Trophoblast cell (in vitro differentiated cells and primary cell): ENCODE measurements around the gene LAMC2.

ENCODE experiments used
- DNase-seq, 2 donors: peaks; one replicate each; pipeline ENCODE4 v3.0.0-alpha.2; 2016
- H2AFZ ChIP-seq: 2 replicates; pipeline ENCODE4 v1.6.1; 2013; ENCODE audit warnings: low read length, moderate library complexity, mild to moderate bottlenecking; ENCODE audit not compliant: insufficient read depth, poor library complexity
- H2AK5ac ChIP-seq: 2 replicates; pipeline ENCODE4 v1.6.1; 2013; ENCODE audit warnings: mild to moderate bottlenecking, low read length
- H2BK120ac ChIP-seq: 2 replicates; pipeline ENCODE4 v1.6.1; 2013; ENCODE audit warnings: low read length, mild to moderate bottlenecking, moderate library complexity; ENCODE audit not compliant: insufficient read depth, poor library complexity
- H2BK12ac ChIP-seq: 2 replicates; pipeline ENCODE4 v1.6.1; 2013; ENCODE audit warnings: mild to moderate bottlenecking, low read length, moderate library complexity
- H2BK5ac ChIP-seq: 2 replicates; pipeline ENCODE4 v1.6.1; 2013; ENCODE audit warnings: low read length, low read depth, moderate library complexity, mild to moderate bottlenecking; ENCODE audit not compliant: poor library complexity
- H3K14ac ChIP-seq: 2 replicates; pipeline ENCODE4 v1.6.1; 2013; ENCODE audit warnings: mild to moderate bottlenecking, low read length
- H3K18ac ChIP-seq: 2 replicates; pipeline ENCODE4 v1.6.1; 2013; ENCODE audit warnings: mild to moderate bottlenecking, low read length
- H3K23ac ChIP-seq: 2 replicates; pipeline ENCODE4 v1.6.1; 2013; ENCODE audit warnings: low read length
- H3K27ac ChIP-seq: 2 replicates; pipeline ENCODE4 v1.5.1; 2013; ENCODE audit warnings: low read depth, mild to moderate bottlenecking, inconsistent platforms, low read length, moderate library complexity
- H3K27me3 ChIP-seq: 2 replicates; pipeline ENCODE4 v1.6.1; 2013; ENCODE audit warnings: inconsistent platforms, mild to moderate bottlenecking, low read length, moderate library complexity; ENCODE audit not compliant: insufficient read depth
- H3K36me3 ChIP-seq, 2 experiments: 1 replicate in 1 of 2; 2 replicates in 1 of 2; pipeline ENCODE4 v1.6.1; 2013; ENCODE audit warnings: low read length in 2 of 2, mild to moderate bottlenecking in 2 of 2, moderate library complexity in 1 of 2; ENCODE audit not compliant: insufficient read depth in 2 of 2, control insufficient read depth in 1 of 2
- H3K4ac ChIP-seq: 2 replicates; pipeline ENCODE4 v1.6.1; 2013; ENCODE audit warnings: low read depth, mild to moderate bottlenecking, low read length, moderate library complexity
- H3K4me1 ChIP-seq, 2 experiments: 1 replicate in 1 of 2; 2 replicates in 1 of 2; pipeline ENCODE4 v1.6.1; 2013; ENCODE audit warnings: low read length in 2 of 2, mild to moderate bottlenecking in 2 of 2, moderate library complexity in 1 of 2; ENCODE audit not compliant: insufficient read depth in 2 of 2, control insufficient read depth in 1 of 2
- H3K4me2 ChIP-seq: 2 replicates; pipeline ENCODE4 v1.6.1; 2013; ENCODE audit warnings: inconsistent platforms, mild to moderate bottlenecking, low read length, moderate library complexity
- H3K4me3 ChIP-seq: 2 replicates; pipeline ENCODE4 v1.5.1; 2013; ENCODE audit warnings: mild to moderate bottlenecking, low read depth, low read length, inconsistent platforms
- H3K79me1 ChIP-seq: one replicate; pipeline ENCODE4 v1.6.1; 2013; ENCODE audit warnings: low read length
- H3K79me2 ChIP-seq: 2 replicates; pipeline ENCODE4 v1.6.1; 2013; ENCODE audit warnings: low read length, mild to moderate bottlenecking; ENCODE audit not compliant: control insufficient read depth, insufficient read depth, poor library complexity
- H3K9ac ChIP-seq: 2 replicates; pipeline ENCODE4 v1.6.1; 2013; ENCODE audit warnings: mild to moderate bottlenecking, low read length
- H3K9me3 ChIP-seq: 2 replicates; pipeline ENCODE4 v1.6.1; 2013; ENCODE audit warnings: low read depth, mild to moderate bottlenecking, control low read depth, inconsistent platforms, low read length; ENCODE audit not compliant: insufficient read depth
- H4K12ac ChIP-seq: 2 replicates; pipeline ENCODE4 v1.6.1; 2013; ENCODE audit warnings: low read depth, mild to moderate bottlenecking, low read length, moderate library complexity
- H4K8ac ChIP-seq: 2 replicates; pipeline ENCODE4 v1.6.1; 2013; ENCODE audit warnings: low read depth, mild to moderate bottlenecking, low read length, moderate library complexity
- H4K91ac ChIP-seq: one replicate; pipeline ENCODE4 v1.6.1; 2013; ENCODE audit warnings: low read depth, mild to moderate bottlenecking, low read length, moderate library complexity
- WGBS: extraction: QIAGEN DNeasy Blood & Tissue Kit; methylation state at CpG from one replicate; pipeline ENCODE4 v1.1.7; 2013; ENCODE audit warnings: missing lambda C conversion rate; ENCODE audit not compliant: insufficient read length, insufficient coverage; ENCODE audit errors: extremely low coverage; 5-methylcytosine and 5-hydroxymethylcytosine counted together

The LAMC2 gene

DNA sequence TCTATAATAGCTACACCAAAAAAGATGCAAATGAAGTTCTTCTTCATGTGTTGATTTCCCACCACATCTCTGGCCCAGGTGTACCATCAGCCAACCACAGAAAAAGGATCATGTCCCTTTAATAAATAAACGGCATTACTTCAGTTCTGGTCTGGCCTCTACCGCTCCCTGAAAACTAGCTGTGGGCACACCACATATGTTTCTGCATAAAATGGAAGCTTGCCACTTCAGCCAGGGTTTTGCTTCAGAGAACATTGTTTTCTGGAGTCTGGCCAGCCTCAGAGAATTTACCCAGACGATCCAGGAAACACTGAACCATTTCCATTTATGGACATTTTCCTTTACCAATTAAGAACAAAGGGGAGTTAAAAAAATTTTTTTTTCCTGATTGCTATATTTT, 5.8 kb upstream of the LAMC2 start:
- H3K9ac ChIP-seq, result no peak overlapping the region
- H3K27ac ChIP-seq, result peak overlapping the region; percentile 9
- no peak overlapping the region for H4K8ac ChIP-seq
- no CpG with 5 or more reads among the region's 3 CpGs for WGBS
- H2AK5ac ChIP-seq, result no peak overlapping the region
- no peak overlapping the region for H3K23ac ChIP-seq
- peaks cover 0 to 4% of the 10 kb centered on the region in 2 experiments for H3K4me1 ChIP-seq
- no peak overlapping the region for H3K4ac ChIP-seq
- H3K14ac ChIP-seq, result no peak overlapping the region
- H4K12ac ChIP-seq, result no peak overlapping the region
- peak overlapping the region; percentile 68 for H2BK120ac ChIP-seq
- H3K4me2 ChIP-seq, result no peak overlapping the region
- no peak for DNase-seq
- H3K79me1 ChIP-seq, result no peaks in the 10 kb centered on the region
- no peaks in the 10 kb centered on the region for H3K9me3 ChIP-seq
- H3K4me3 ChIP-seq, result no peak overlapping the region
- no peaks in the 10 kb centered on the region for H3K36me3 ChIP-seq
- no peak overlapping the region for H4K91ac ChIP-seq
- no peak overlapping the region for H3K18ac ChIP-seq
- H3K79me2 ChIP-seq, result no peaks in the 10 kb centered on the region
- no peak overlapping the region for H2AFZ ChIP-seq
- H2BK12ac ChIP-seq, result no peak overlapping the region
- peak overlapping the region; percentile 13 for H2BK5ac ChIP-seq
- no peaks in the 10 kb centered on the region for H3K27me3 ChIP-seq

DNA sequence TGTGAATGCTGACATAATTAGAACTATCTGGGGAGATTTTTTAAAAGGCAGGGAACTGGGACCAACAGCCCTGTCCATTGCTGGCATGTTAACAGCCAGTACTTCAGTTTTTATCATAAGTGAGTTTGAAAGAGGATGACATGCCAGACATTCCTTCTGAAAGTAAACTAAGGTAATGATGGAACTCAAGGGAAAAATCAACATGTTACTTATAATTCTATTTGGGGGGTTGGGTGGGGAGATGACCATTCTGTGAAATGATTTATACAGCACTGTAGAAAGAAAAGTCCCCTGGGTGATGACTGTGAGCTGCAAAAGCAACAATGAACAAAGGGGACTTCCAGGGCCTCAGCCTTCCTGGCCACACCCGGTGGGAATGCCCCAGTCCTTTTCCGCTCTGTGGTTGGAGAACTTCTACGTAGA, 5.4 kb upstream of the LAMC2 start:
- Histone ChIP-seq H3K4ac (no peak overlapping the region), H3K79me2 (peaks cover under 1% of the 10 kb centered on the region), H2AK5ac (no peak overlapping the region), H3K14ac (no peak overlapping the region), H3K27ac (no peak overlapping the region), H2BK5ac (no peak overlapping the region), H4K12ac (no peak overlapping the region), H3K4me1 (peaks cover 2 to 6% of the 10 kb centered on the region in 2 experiments), H3K27me3 (no peaks in the 10 kb centered on the region), H4K91ac (no peak overlapping the region), H2BK12ac (no peak overlapping the region), H3K9me3 (no peaks in the 10 kb centered on the region), H3K4me2 (no peak overlapping the region), H2BK120ac (no peak overlapping the region), H3K79me1 (peaks cover 2% of the 10 kb centered on the region), H3K4me3 (no peak overlapping the region), H4K8ac (no peak overlapping the region), H3K23ac (no peak overlapping the region), H3K9ac (no peak overlapping the region), H3K18ac (no peak overlapping the region), H3K36me3 (no peaks in the 10 kb centered on the region), H2AFZ (no peak overlapping the region)
- WGBS, result no CpG with 5 or more reads among the region's 3 CpGs
- DNase-seq, result peak in 1 of 2 donors; percentile 15

DNA sequence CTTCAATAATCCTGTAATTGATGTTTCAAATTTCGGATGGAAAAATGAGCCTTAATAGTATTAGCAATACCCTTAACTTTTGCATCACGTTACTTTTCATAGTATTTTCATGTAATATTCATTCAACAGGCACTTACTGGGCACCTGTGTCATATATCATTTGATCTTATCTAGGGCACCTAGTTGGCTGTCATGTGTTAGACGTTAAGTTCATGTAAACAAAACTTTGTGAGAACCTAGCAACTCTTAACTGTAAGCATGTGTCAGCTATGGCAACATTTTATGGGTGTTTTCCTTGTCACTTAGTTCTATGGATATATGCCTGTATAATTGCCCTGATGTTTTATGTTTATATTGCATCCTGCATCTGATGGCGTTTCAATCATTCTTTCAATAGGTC, 777 bp downstream of the LAMC2 start:
- no peak overlapping the region for H2AK5ac ChIP-seq
- no peak overlapping the region for H2BK5ac ChIP-seq
- H4K8ac ChIP-seq, result no peak overlapping the region
- H3K4me2 ChIP-seq, result no peak overlapping the region
- no peak overlapping the region for H2BK120ac ChIP-seq
- peaks cover 8% of the 10 kb centered on the region for H3K79me1 ChIP-seq
- WGBS, result no CpG with 5 or more reads among the region's 4 CpGs
- H3K18ac ChIP-seq, result no peak overlapping the region
- no peak overlapping the region for H3K23ac ChIP-seq
- H3K27ac ChIP-seq, result no peak overlapping the region
- peaks cover 3% of the 10 kb centered on the region for H3K79me2 ChIP-seq
- no peaks in the 10 kb centered on the region for H3K9me3 ChIP-seq
- no peak for DNase-seq
- H3K4ac ChIP-seq, result no peak overlapping the region
- no peaks in the 10 kb centered on the region for H3K36me3 ChIP-seq
- H3K14ac ChIP-seq, result no peak overlapping the region
- H3K27me3 ChIP-seq, result no peaks in the 10 kb centered on the region
- H3K4me1 ChIP-seq, result peaks cover 3 to 5% of the 10 kb centered on the region in 2 experiments
- no peak overlapping the region for H2AFZ ChIP-seq
- no peak overlapping the region for H3K4me3 ChIP-seq
- H3K9ac ChIP-seq, result no peak overlapping the region
- no peak overlapping the region for H2BK12ac ChIP-seq
- no peak overlapping the region for H4K12ac ChIP-seq
- H4K91ac ChIP-seq, result no peak overlapping the region

DNA sequence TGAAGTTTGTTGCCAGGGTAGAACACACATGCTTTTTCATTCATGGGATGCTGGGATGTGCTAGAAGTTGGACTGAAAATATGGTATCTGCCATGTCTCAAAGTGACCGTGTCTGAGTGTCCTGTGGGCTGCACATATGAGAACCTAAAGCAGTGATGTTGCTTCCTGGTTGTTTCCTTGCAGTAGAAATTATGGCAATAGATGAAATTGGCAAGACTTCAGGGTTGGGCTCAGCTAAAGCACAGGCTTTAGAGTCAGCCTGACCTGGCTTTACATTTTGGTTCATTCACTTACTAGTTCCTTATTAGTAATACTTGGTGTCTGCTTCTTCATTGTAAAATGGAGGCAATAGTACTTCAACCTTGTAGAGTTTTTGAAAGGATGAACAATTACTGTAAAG, 2.2 kb downstream of the LAMC2 start:
- no peak overlapping the region for H3K4me2 ChIP-seq
- no peak overlapping the region for H3K27ac ChIP-seq
- no peak for DNase-seq
- H3K18ac ChIP-seq, result no peak overlapping the region
- no peaks in the 10 kb centered on the region for H3K9me3 ChIP-seq
- H4K8ac ChIP-seq, result no peak overlapping the region
- no peak overlapping the region for H2BK5ac ChIP-seq
- peaks cover 3 to 5% of the 10 kb centered on the region in 2 experiments for H3K4me1 ChIP-seq
- H3K4ac ChIP-seq, result no peak overlapping the region
- H3K79me2 ChIP-seq, result peaks cover 3% of the 10 kb centered on the region
- no peak overlapping the region for H3K4me3 ChIP-seq
- H3K36me3 ChIP-seq, result no peaks in the 10 kb centered on the region
- H3K27me3 ChIP-seq, result no peaks in the 10 kb centered on the region
- no peak overlapping the region for H3K14ac ChIP-seq
- no peak overlapping the region for H4K91ac ChIP-seq
- H3K79me1 ChIP-seq, result peaks cover 8% of the 10 kb centered on the region
- no peak overlapping the region for H4K12ac ChIP-seq
- H2BK120ac ChIP-seq, result no peak overlapping the region
- no peak overlapping the region for H3K23ac ChIP-seq
- no peak overlapping the region for H2BK12ac ChIP-seq
- no peak overlapping the region for H2AFZ ChIP-seq
- H3K9ac ChIP-seq, result no peak overlapping the region
- WGBS, result no CpG with 5 or more reads among the region's 1 CpG
- H2AK5ac ChIP-seq, result no peak overlapping the region
